Neutrophil (primary cell): Measurements from ENCODE around the gene CCDC146.
A peak's percentile ranks its signal among the peaks of the same experiment; 100 is the strongest.

Experiments
- H3K27ac ChIP-seq: fragments of 200-600 bp; sonication (generic); 2 replicates; pipeline ENCODE4 v1.5.1; 2016; ENCODE audit warnings: mild to moderate bottlenecking, moderate library complexity
- H3K27me3 ChIP-seq: fragments of 200-600 bp; sonication (generic); 2 replicates; pipeline ENCODE4 v1.6.0; 2016; ENCODE audit warnings: mild to moderate bottlenecking
- H3K36me3 ChIP-seq: fragments of 200-600 bp; sonication (generic); 2 replicates; pipeline ENCODE4 v1.5.1; 2017
- H3K4me1 ChIP-seq, 2 experiments: fragments of 200-600 bp in 1 of 2; sonication (generic) in 1 of 2; 1 replicate in 1 of 2; 2 replicates in 1 of 2; pipeline versions ENCODE4 v1.5.1 to v1.6.1; 2013 to 2016; ENCODE audit warnings: low read depth in 1 of 2, low read length in 1 of 2, mild to moderate bottlenecking in 1 of 2, moderate library complexity in 1 of 2; ENCODE audit not compliant: control insufficient read depth in 1 of 2, insufficient read depth in 1 of 2
- H3K4me3 ChIP-seq, 2 experiments: fragments of 200-600 bp in 1 of 2; sonication (generic) in 1 of 2; 1 replicate in 1 of 2; 2 replicates in 1 of 2; pipeline ENCODE4 v1.5.1; 2013 to 2016; ENCODE audit warnings: low read depth in 1 of 2, low read length in 1 of 2, mild to moderate bottlenecking in 1 of 2, moderate library complexity in 1 of 2
- H3K9me3 ChIP-seq: fragments of 200-600 bp; sonication (generic); 2 replicates; pipeline ENCODE4 v1.5.1; 2016
- CTCF ChIP-seq: fragments of 200-600 bp; sonication (generic); IDR thresholded peaks from 2 replicates; pipeline ENCODE4 v1.5.1; 2016; ENCODE audit warnings: antibody characterized with exemption

CCDC146 gene

DNA sequence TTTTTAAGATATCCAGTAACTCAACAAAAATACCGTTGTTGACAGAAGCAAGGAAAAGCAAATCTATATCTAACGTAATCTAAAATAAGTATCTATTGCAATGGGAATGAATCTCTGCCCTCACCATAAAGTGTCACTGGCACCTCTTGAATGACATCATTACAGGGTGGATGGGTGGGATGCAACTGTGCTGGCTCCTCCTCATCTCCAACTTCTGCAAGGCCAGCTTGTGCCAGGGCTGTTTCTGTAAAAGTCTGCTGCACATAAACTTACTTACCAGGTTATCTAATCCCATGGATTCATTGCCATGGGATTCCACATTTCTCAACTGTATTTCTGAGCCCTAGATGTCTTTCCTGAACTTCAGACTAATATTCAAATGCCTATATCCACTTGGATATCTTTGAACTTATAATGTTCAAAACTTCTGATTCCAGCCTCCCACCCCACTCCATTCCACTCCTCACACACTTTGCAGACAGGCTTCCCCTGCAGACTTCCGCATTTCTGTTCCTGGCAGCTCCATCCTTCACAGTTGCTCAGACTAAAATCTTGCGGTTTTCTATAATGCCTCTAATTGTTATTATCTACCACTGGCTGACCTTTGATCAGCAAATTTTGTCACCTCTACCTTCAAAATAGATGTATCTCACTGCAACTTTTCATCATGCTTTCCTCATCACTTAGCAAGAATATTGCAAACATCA, 66.5 kb downstream of the CCDC146 start:
- Histone ChIP-seq H3K4me1 (peaks cover 62 to 74% of the 10 kb centered on the region in 2 experiments), H3K27me3 (no peaks in the 10 kb centered on the region), H3K27ac (peak overlapping the region; percentile 75), H3K9me3 (no peaks in the 10 kb centered on the region), H3K36me3 (peaks cover 2% of the 10 kb centered on the region), H3K4me3 (peak overlapping the region in 1 of 2 experiments; percentile 11)
- no peak for TF ChIP-seq CTCF

DNA sequence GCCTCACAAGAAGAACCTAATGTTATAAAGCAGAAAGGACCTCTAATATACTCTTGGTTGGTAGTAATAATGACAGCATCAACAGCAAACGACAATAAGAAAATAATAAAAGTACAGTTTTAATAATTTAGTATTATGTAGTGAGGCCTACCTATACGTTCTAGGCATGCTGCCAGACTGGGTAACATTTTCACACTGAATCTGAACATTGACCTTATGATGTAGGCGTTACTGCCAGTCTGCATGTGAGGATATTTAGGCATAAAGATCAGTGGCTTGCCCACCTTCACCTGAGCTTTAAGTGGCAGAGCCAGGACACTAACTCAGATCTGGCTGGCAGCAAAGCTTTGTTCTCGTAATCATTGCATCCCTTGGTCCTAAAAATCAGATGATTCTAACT, 74.7 kb downstream of the CCDC146 start:
- Histone ChIP-seq H3K9me3 (no peaks in the 10 kb centered on the region), H3K4me3 (peak overlapping the region; percentile 79 to 85), H3K36me3 (peaks cover 24% of the 10 kb centered on the region), H3K27me3 (no peaks in the 10 kb centered on the region), H3K27ac (peak overlapping the region; percentile 92), H3K4me1 (peaks cover 60 to 82% of the 10 kb centered on the region in 2 experiments)
- no peak for TF ChIP-seq CTCF

GRCh38 chr7:77199013-77199966, 76.9 kb downstream of the CCDC146 start, which contains the start of gene FGL2:
TSS of gene FGL2 (minus strand) at chr7:77199819. CDS start at chr7:77199793, 26 bp downstream.
- Histone ChIP-seq H3K4me1 (peaks cover 39 to 60% of the 10 kb centered on the region in 2 experiments), H3K9me3 (no peaks in the 10 kb centered on the region), H3K27me3 (no peaks in the 10 kb centered on the region), H3K27ac (peak within 1 kb of the TSS; percentile 92), H3K36me3 (peaks cover 18% of the 10 kb centered on the region), H3K4me3 (peak within 1 kb of the TSS; percentile 79 to 85)
- TF ChIP-seq CTCF = no peak

DNA sequence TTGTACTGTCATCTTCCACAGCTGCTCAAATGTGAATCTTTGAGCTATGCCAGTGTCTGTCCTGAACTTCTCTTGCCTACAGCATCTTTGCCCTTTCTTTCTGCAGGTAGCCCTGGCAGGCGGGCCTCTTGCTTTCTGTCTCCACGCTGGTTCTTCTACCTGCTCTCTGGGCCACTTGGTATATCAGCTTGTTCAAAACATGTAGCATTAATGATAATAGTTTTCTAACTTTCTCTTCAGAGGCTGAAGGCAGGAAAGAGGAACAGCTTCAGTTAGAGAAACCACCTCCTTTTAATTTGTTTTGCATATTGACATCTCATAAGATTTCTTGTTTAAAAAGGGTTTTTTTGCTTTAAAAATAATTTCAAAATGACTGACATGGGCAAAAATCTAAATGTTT, 78.1 kb downstream of the CCDC146 start:
- H3K4me3 ChIP-seq = peak overlapping the region; percentile 79 to 85
- peaks cover 27 to 49% of the 10 kb centered on the region in 2 experiments for H3K4me1 ChIP-seq
- no peaks in the 10 kb centered on the region for H3K9me3 ChIP-seq
- peaks cover 13% of the 10 kb centered on the region for H3K36me3 ChIP-seq
- H3K27me3 ChIP-seq = no peaks in the 10 kb centered on the region
- H3K27ac ChIP-seq = peak overlapping the region; percentile 92
- no peak for TF ChIP-seq CTCF

- Histone ChIP-seq H3K27ac (no peak overlapping the region), H3K4me3 (no peak overlapping the region), H3K9me3 (no peaks in the 10 kb centered on the region)
These were observed 80.1 kb downstream of the CCDC146 start for GRCh38 chr7:77202481-77202976.

More at GRCh38 chr7:77202481-77202976, 80.1 kb downstream of the CCDC146 start:
- no peak for TF ChIP-seq CTCF
- H3K4me1 ChIP-seq = peaks cover 14 to 30% of the 10 kb centered on the region in 2 experiments
- no peaks in the 10 kb centered on the region for H3K27me3 ChIP-seq
- H3K36me3 ChIP-seq = no peaks in the 10 kb centered on the region
